Colonic mucosa (tissue), 4 donors: ENCODE data around the gene FBP1. TPM values are rescaled to one million over a fixed set of nuclear protein-coding genes. Genes with fewer than 3 reads are reported as not detected.

Experiments used
- DNase-seq: peaks from one replicate; pipeline ENCODE4 v3.0.0-alpha.2; 2020
- H3K27ac ChIP-seq: fragments of 200-600 bp; one replicate; pipeline ENCODE4 v1.8.0; 2021
- H3K27me3 ChIP-seq: fragments of 200-600 bp; one replicate; pipeline ENCODE4 v1.8.0; 2021
- H3K36me3 ChIP-seq: fragments of 200-600 bp; one replicate; pipeline ENCODE4 v1.8.0; 2021
- H3K4me1 ChIP-seq: fragments of 200-600 bp; one replicate; pipeline ENCODE4 v1.8.0; 2021; ENCODE audit warnings: mild to moderate bottlenecking
- H3K4me3 ChIP-seq: fragments of 200-600 bp; one replicate; pipeline ENCODE4 v1.8.0; 2021
- H3K9ac ChIP-seq, 2 donors: one replicate each; pipeline ENCODE4 v1.7.0; 2013; ENCODE audit warnings: control low read depth in 2 of 2, low read depth in 2 of 2, low read length in 2 of 2
- H3K9me3 ChIP-seq: fragments of 200-600 bp; one replicate; pipeline ENCODE4 v1.8.0; 2021
- intact Hi-C: fragments of 100-400 bp; cut with DNase I; formaldehyde crosslinking; loops from one replicate; pipeline ENCODE4 v1.14.1; 2022
- total RNA-seq, 2 donors: library from RNA; stranded (reverse); fragmentation: NEBNext Ultra II Directional in 1 of 2; extraction: Animal tissue kit (Norgen Biotek cat#: 25700) in 1 of 2; gene quantifications; one replicate each; pipeline ENCODE4 v1.2.1, GENCODE V29; 2021
- TF ChIP-seq, protein P1 (sequence below): fragments of 200-600 bp; IDR thresholded peaks from one replicate; pipeline ENCODE4 v1.8.0; 2022; ENCODE audit warnings: antibody characterized with exemption, mild to moderate bottlenecking
- donor health status: healthy.
- donor health status: DM: no; HTN: no; CAD: no.
- donor health status: DM: no; HTN: no; CAD: no.

The FBP1 gene
- total RNA-seq, 2 donors from 2014 or later: 43.8 to 51.4 TPM

DNA sequence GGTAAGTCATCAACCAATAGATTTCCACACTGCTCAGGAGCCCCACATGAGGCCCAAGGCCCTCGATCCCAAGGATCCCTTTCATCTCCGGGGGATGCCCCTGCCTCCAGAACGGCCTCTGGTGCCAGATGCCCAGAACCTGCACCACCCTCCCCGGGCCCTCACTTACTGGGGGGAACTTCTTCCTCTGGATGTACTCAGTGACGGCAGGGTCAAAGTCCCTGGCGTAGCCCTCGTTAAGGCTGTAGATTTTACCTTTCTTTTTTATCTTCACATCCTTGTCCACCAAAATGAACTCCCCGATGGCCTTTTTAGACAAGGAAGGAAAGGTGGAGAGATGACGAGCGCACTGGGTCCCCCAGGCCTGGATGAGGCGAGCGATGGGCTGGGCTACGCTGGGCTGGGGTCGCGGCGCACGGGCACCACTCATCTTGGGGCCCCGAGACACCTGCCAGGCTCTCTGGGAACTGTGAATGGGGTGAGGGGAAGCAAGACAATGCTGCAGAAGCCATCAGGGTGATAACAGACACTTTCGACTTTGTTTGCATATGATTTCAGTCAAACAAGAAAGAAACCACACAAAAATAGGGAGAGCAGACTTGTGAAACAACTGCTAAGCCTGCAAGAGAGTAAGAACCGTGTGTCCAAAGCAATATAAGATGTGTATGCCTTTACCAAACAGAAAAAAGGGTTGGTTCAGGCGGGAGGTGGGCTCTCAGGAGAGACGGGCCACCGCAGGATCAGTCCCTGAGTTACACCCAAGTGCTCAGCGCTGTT is 32.5 kb downstream of the FBP1 start:
- intact Hi-C loops: no loop called here
- peak overlapping the region in 1 of 2 donors; percentile 91 for H3K9ac ChIP-seq
- DNase-seq: peak; percentile 80
- peaks cover 12% of the 10 kb centered on the region for H3K4me1 ChIP-seq
- no peak overlapping the region for H3K4me3 ChIP-seq
- peak overlapping the region; percentile 78 for H3K27ac ChIP-seq
- H3K27me3 ChIP-seq: no peaks in the 10 kb centered on the region
- H3K9me3 ChIP-seq: no peaks in the 10 kb centered on the region
- H3K36me3 ChIP-seq: no peaks in the 10 kb centered on the region
- TF ChIP-seq, protein P1, sequence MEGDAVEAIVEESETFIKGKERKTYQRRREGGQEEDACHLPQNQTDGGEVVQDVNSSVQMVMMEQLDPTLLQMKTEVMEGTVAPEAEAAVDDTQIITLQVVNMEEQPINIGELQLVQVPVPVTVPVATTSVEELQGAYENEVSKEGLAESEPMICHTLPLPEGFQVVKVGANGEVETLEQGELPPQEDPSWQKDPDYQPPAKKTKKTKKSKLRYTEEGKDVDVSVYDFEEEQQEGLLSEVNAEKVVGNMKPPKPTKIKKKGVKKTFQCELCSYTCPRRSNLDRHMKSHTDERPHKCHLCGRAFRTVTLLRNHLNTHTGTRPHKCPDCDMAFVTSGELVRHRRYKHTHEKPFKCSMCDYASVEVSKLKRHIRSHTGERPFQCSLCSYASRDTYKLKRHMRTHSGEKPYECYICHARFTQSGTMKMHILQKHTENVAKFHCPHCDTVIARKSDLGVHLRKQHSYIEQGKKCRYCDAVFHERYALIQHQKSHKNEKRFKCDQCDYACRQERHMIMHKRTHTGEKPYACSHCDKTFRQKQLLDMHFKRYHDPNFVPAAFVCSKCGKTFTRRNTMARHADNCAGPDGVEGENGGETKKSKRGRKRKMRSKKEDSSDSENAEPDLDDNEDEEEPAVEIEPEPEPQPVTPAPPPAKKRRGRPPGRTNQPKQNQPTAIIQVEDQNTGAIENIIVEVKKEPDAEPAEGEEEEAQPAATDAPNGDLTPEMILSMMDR: no peak

DNA sequence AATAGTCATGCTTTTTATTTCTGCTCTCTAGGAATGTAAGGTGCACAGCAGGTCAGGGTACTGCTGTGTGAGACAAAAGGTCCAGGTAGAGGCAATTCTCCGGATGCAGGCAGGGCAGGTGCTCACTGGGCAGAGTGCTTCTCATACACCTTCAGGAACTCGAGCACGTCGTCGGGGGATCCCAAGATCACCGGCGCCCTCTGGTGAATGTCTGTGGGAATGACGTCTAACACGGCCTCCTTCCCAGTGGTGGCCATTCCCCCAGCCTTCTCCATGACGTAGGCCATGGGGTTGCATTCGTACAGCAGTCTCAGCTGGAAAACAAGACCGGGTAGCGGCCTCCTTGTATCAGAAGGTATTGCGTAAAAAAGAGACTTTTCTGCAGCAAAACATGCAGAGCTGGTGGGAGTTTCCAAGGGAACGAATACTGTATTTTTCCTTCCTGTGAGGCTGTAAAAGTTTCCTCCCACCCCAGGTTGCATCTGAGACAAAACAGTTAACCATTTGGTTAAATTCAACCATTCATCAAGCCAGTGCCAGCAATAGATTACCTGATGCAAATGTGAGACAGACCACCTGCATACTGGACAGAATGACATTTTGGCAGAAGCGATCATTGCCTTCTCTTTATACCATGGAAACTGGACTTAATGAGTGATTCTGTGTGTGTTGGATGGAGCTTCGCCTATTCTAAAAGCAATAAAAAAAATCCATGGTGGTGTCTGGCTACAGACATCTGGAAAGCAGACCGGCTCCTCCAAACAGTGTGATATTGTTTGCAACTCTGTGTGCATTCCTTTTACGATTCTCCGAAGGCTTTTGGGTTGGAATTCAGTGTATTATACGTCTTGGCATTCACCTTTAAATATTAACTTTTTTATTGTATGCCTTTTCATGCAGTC is 35.8 kb downstream of the FBP1 start:
- TF ChIP-seq, protein P1: peak; percentile 71
- peaks cover 9% of the 10 kb centered on the region for H3K4me1 ChIP-seq
- DNase-seq: peak; percentile 93
- no peaks in the 10 kb centered on the region for H3K9me3 ChIP-seq
- intact Hi-C loops: loop anchor here (5.0 kb wide), 1 partner anchor 51 kb away; no protein-coding TSS in a partner anchor
- no peaks in the 10 kb centered on the region for H3K27me3 ChIP-seq
- no peaks in the 10 kb centered on the region for H3K36me3 ChIP-seq
- H3K27ac ChIP-seq: peak overlapping the region; percentile 50
- peak overlapping the region in 1 of 2 donors; percentile 52 for H3K9ac ChIP-seq
- H3K4me3 ChIP-seq: no peak overlapping the region

DNA sequence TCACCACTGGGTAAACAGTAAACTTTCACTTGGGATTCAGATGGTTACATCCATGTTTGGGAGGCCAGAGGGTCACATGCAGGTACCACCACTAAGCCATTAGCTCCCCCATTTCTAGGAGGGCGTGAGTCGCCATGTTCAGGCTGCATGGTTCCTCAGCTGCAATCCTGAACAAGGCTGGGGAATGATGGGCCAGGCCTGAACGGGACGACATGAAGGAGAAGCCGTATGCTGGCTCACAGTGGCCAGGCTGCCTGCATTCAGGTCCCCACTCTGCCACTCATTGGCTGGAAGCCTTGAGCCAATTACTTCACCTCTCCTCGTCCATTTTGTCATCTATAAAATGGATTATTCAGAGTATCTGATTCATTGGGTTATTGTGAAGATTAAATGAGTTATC is 36.7 kb downstream of the FBP1 start:
- H3K9me3 ChIP-seq: no peaks in the 10 kb centered on the region
- H3K27me3 ChIP-seq: no peaks in the 10 kb centered on the region
- H3K36me3 ChIP-seq: no peaks in the 10 kb centered on the region
- no peak overlapping the region for H3K4me3 ChIP-seq
- H3K4me1 ChIP-seq: peaks cover 9% of the 10 kb centered on the region
- DNase-seq: no peak
- H3K9ac ChIP-seq: no peak overlapping the region
- no peak overlapping the region for H3K27ac ChIP-seq
- TF ChIP-seq, protein P1: no peak
- intact Hi-C loops: loop anchor here (5.0 kb wide), 1 partner anchor 50 kb away; no protein-coding TSS in a partner anchor

DNA sequence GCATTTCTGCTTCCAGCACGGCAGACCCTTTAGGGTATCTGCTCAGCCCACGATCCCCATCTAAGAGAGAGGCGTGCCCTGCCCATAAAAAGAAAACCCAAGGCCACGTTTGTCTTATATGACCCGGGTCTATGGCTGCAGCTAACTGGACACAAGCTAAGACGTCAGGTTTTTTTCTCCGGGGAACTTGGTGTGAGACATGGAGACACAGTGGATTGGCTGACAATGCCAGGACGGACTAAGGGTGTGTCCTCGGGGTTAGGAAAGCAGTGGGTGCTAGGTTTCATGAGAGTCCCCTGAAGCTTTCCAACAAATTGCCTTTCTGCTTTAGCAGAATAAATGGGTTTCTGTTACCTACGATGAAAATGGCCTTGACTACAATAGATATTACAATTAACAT is 38.6 kb downstream of the FBP1 start:
- intact Hi-C loops: loop anchor here (5.0 kb wide), 1 partner anchor 48 kb away; no protein-coding TSS in a partner anchor
- H3K36me3 ChIP-seq: no peaks in the 10 kb centered on the region
- H3K27me3 ChIP-seq: no peaks in the 10 kb centered on the region
- no peaks in the 10 kb centered on the region for H3K9me3 ChIP-seq
- DNase-seq: no peak
- TF ChIP-seq, protein P1: no peak
- H3K4me3 ChIP-seq: no peak overlapping the region
- H3K9ac ChIP-seq: peak overlapping the region in 1 of 2 donors; percentile 1
- H3K27ac ChIP-seq: peak overlapping the region; percentile 9
- H3K4me1 ChIP-seq: no peaks in the 10 kb centered on the region

DNA sequence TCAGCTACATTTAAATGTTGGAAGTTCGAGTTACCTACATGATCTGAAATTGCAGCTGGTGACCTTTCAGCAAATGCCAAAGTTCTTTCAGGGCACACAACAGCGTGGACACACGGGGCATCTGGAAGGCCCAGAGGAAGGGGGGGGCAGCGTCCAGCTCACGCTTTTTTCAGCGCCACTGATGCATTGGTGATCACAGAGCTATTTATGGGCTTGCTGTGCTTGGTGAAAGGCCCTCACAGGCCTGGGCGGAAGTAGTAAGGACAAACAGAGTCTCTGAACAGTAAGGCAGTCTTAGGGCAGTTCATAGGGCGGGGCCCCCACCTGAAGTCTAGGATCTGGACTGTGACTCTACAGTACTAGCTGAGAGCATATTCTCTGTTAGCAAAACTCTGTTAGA is 39.1 kb downstream of the FBP1 start:
- H3K27me3 ChIP-seq: no peaks in the 10 kb centered on the region
- intact Hi-C loops: loop anchor here (5.0 kb wide), 1 partner anchor 48 kb away; no protein-coding TSS in a partner anchor
- no peaks in the 10 kb centered on the region for H3K9me3 ChIP-seq
- no peaks in the 10 kb centered on the region for H3K4me1 ChIP-seq
- H3K9ac ChIP-seq: peak overlapping the region; percentile 43 to 61
- H3K27ac ChIP-seq: peak overlapping the region; percentile 9
- TF ChIP-seq, protein P1: no peak
- H3K4me3 ChIP-seq: no peak overlapping the region
- H3K36me3 ChIP-seq: no peaks in the 10 kb centered on the region
- DNase-seq: peak; percentile 67
